IPS-18c (cell line): ENCODE data around the gene INIP.
"Not testable (repeated sequence)": the region's sequence is repeated elsewhere in the genome, so short reads cannot be mapped to it uniquely, and the experiment has no call there.

Experiments
- H3K4me3 ChIP-seq: 2 replicates; pipeline ENCODE4 v1.7.0; 2013; ENCODE audit warnings: low read depth, mild to moderate bottlenecking, low read length, moderate library complexity; ENCODE audit not compliant: insufficient read depth
- H3K9me3 ChIP-seq: one replicate; pipeline ENCODE4 v1.6.1; 2013; ENCODE audit warnings: mild to moderate bottlenecking, low read length, moderate library complexity; ENCODE audit not compliant: control insufficient read depth, insufficient read depth

INIP gene

GRCh38 chr9:112750016-112750763, 32.3 kb upstream of the INIP start, which contains the start of gene SNX30:
Gene SNX30, plus strand, starts transcription at chr9:112750760. Its CDS starts 242 bp downstream, at chr9:112751002.
- peak within 1 kb of the TSS; percentile 90 for H3K4me3 ChIP-seq
- peaks cover 2% of the 10 kb centered on the region for H3K9me3 ChIP-seq

GRCh38 chr9:112747094-112747493, 29.2 kb upstream of the INIP start:
- Histone ChIP-seq H3K4me3 (no peak overlapping the region), H3K9me3 (peaks cover 2% of the 10 kb centered on the region)

- no peaks in the 10 kb centered on the region for H3K9me3 ChIP-seq
- H3K4me3 ChIP-seq, result no peak overlapping the region
Observed at GRCh38 chr9:112744177-112744576, 26.3 kb upstream of the INIP start.

GRCh38 chr9:112743216-112743836, 25.4 kb upstream of the INIP start:
- no peaks in the 10 kb centered on the region for H3K9me3 ChIP-seq

GRCh38 chr9:112734892-112735291, 17.0 kb upstream of the INIP start:
- Histone ChIP-seq H3K4me3 (no peak overlapping the region), H3K9me3 (no peaks in the 10 kb centered on the region)

More at GRCh38 chr9:112743216-112743836, 25.4 kb upstream of the INIP start:
- no peak overlapping the region for H3K4me3 ChIP-seq

GRCh38 chr9:112731971-112732370, 14.1 kb upstream of the INIP start:
- no peaks in the 10 kb centered on the region for H3K9me3 ChIP-seq

GRCh38 chr9:112728401-112728800, 10.5 kb upstream of the INIP start:
- H3K4me3 ChIP-seq, result no peak overlapping the region
- H3K9me3 ChIP-seq, result no peaks in the 10 kb centered on the region

More at GRCh38 chr9:112731971-112732370, 14.1 kb upstream of the INIP start:
- no peak overlapping the region for H3K4me3 ChIP-seq

GRCh38 chr9:112726428-112726827, 8.5 kb upstream of the INIP start:
- no peaks in the 10 kb centered on the region for H3K9me3 ChIP-seq
- H3K4me3 ChIP-seq, result no peak overlapping the region

- Histone ChIP-seq H3K9me3 (no peaks in the 10 kb centered on the region), H3K4me3 (no peak overlapping the region)
Observed at GRCh38 chr9:112725961-112726360, 8.0 kb upstream of the INIP start.

GRCh38 chr9:112722749-112723148, 4.8 kb upstream of the INIP start:
- H3K4me3 ChIP-seq, H3K9me3 ChIP-seq: not testable (repeated sequence)

- no peaks in the 10 kb centered on the region for H3K9me3 ChIP-seq
- no peak overlapping the region for H3K4me3 ChIP-seq
Observed at GRCh38 chr9:112720113-112720780, 2.3 kb upstream of the INIP start.

- Histone ChIP-seq H3K9me3 (no peaks in the 10 kb centered on the region), H3K4me3 (no peak overlapping the region)
Observed at GRCh38 chr9:112719696-112720095, 1.8 kb upstream of the INIP start.

- H3K4me3 ChIP-seq, result no peak overlapping the region
- no peaks in the 10 kb centered on the region for H3K9me3 ChIP-seq
Observed at GRCh38 chr9:112719241-112719691, 1.3 kb upstream of the INIP start.

GRCh38 chr9:112712678-112713077, 5.2 kb downstream of the INIP start:
- no peak overlapping the region for H3K4me3 ChIP-seq
- no peaks in the 10 kb centered on the region for H3K9me3 ChIP-seq

- Histone ChIP-seq H3K4me3 (no peak overlapping the region), H3K9me3 (no peaks in the 10 kb centered on the region)
Observed at GRCh38 chr9:112711050-112711689, 6.7 kb downstream of the INIP start.

GRCh38 chr9:112705768-112706427, 12.0 kb downstream of the INIP start:
- Histone ChIP-seq H3K4me3 (no peak overlapping the region), H3K9me3 (no peaks in the 10 kb centered on the region)

- Histone ChIP-seq H3K9me3 (no peaks in the 10 kb centered on the region), H3K4me3 (no peak overlapping the region)
Observed at GRCh38 chr9:112703304-112703703, 14.6 kb downstream of the INIP start.
